Activated naive CD8-positive, alpha-beta T cell treated with anti-CD3 and anti-CD28 coated beads, Interleukin-2, amount 50 U/mL, for 24 hours (primary cell): ENCODE results near the gene MED29.
A peak's percentile ranks its signal among the peaks of the same experiment; 100 is the strongest.

Experiments
- ATAC-seq: fragments of 150-1000 bp; cut with Tn5 transposase; one replicate; pipeline ENCODE4 v1.10.0; 2021
- DNase-seq: peaks from one replicate; pipeline ENCODE4 v3.0.0; 2021
- H3K27ac Mint-ChIP-seq: one replicate; pipeline ENCODE4 v1.8.0; 2021; ENCODE audit warnings: mild to moderate bottlenecking, mixed read lengths
- H3K27me3 Mint-ChIP-seq: one replicate; pipeline ENCODE4 v1.8.0; 2021; ENCODE audit warnings: mixed read lengths
- H3K36me3 Mint-ChIP-seq: one replicate; pipeline ENCODE4 v1.8.0; 2021; ENCODE audit warnings: low read depth, mixed read lengths
- H3K4me1 Mint-ChIP-seq: one replicate; pipeline ENCODE4 v1.8.0; 2021; ENCODE audit warnings: mixed read lengths
- H3K4me3 Mint-ChIP-seq: one replicate; pipeline ENCODE4 v1.8.0; 2021; ENCODE audit warnings: mild to moderate bottlenecking, moderate library complexity, mixed read lengths
- H3K9me3 Mint-ChIP-seq: one replicate; pipeline ENCODE4 v1.8.0; 2021; ENCODE audit warnings: mixed read lengths

MED29 gene, protein sequence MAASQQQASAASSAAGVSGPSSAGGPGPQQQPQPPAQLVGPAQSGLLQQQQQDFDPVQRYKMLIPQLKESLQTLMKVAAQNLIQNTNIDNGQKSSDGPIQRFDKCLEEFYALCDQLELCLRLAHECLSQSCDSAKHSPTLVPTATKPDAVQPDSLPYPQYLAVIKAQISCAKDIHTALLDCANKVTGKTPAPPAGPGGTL

DNA sequence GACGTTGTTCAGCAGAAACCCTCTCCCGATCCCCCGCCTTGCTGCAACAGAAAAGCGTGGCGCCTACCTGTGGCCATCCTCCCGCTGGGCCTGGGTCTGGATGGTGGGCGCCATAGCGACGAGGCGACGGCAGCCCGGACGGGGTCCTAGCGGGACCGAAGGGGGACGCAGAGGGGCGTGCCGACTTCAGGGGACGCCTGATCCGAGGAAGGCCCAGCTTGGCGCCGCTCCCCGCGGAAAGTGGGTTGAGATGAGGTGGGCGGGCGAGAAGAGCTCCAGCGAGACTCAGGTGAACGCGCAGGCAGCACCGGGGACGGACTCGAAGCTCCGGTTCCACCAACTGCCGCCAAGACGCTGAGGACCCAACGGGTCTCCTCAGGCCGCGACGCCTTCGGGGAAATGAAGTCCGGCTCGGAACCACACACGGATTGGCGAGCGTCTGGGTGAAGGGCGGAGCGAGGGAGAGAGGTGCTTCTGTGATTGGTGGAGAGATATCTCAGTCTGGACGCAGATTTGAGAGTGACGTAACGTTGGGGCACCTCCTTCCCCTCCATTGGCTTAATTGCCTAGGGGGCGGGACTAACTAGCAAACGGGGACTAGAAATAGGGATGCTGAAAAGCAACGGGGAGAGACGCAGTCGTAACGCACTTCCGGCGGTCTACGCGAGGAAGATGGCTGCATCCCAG is at the start of gene MED29, which contains the start of gene PAF1:
MED29 (plus strand) TSS at position 628 of the 687 bp plus-strand sequence; CDS start at position 673, 45 bp downstream.
PAF1 (minus strand) TSS at position 356 of the 687 bp plus-strand sequence; CDS start at position 114, 242 bp downstream.
- Mint-ChIP-seq H3K36me3 (peaks cover 32% of the 10 kb centered on the region), H3K27ac (peak within 1 kb of the TSS; percentile 97), H3K4me3 (peak within 1 kb of the TSS; percentile 88), H3K9me3 (no peaks in the 10 kb centered on the region), H3K4me1 (peaks cover 44% of the 10 kb centered on the region), H3K27me3 (peaks cover 3% of the 10 kb centered on the region)
- peak; percentile 97 for ATAC-seq
- DNase-seq, result peak; percentile 93

GRCh38 chr19:39341719-39342604 is 49.2 kb upstream of the MED29 start, which contains the start of gene SAMD4B:
TSS of gene SAMD4B (plus strand) at chr19:39342421. CDS start at chr19:39356894, 14,473 bp downstream.
- ATAC-seq (peak; percentile 95), DNase-seq (peak; percentile 98)
- no peaks in the 10 kb centered on the region for H3K9me3 Mint-ChIP-seq
- peaks cover 67% of the 10 kb centered on the region for H3K4me1 Mint-ChIP-seq
- H3K27me3 Mint-ChIP-seq, result no peaks in the 10 kb centered on the region
- peak within 1 kb of the TSS; percentile 87 for H3K4me3 Mint-ChIP-seq
- H3K36me3 Mint-ChIP-seq, result peaks cover 3% of the 10 kb centered on the region
- peak within 1 kb of the TSS; percentile 82 for H3K27ac Mint-ChIP-seq

DNA sequence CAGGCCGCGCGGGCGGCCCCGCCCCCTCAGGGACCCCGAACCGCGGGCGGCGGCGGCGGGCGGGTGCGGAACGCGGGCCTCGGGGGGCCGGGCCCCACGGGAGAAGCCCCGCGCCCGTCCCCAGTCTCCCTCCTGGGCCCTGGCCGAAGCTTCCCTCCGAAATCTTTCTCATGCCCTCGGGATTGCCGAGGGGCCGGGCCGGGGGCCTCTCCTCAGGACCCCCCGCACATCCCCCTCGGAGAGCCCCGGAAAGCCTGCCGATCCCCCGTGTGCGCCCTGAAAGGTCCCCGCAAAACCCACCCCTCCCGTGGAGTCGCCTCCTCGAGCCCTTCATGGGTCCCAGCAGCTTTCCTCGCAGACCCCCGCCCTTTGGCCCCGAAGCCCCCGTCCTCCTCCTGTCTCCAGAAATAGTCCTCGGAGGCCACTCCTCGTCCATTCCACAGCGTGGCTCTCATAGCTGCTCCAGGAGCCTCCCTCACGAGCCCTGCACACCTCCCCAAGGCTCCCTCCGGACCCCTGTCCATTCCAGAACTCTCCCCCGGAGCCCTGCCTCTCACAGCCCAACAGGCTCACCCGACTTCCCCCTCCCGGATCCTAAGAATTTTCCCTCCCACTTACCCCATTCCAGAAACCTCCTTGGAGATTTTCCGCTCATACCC is 48.4 kb upstream of the MED29 start:
- no peaks in the 10 kb centered on the region for H3K9me3 Mint-ChIP-seq
- H3K36me3 Mint-ChIP-seq, result peaks cover 7% of the 10 kb centered on the region
- DNase-seq (no peak), ATAC-seq (no peak)
- H3K27ac Mint-ChIP-seq, result peak overlapping the region; percentile 75
- H3K27me3 Mint-ChIP-seq, result no peaks in the 10 kb centered on the region
- H3K4me1 Mint-ChIP-seq, result peaks cover 67% of the 10 kb centered on the region
- peak overlapping the region; percentile 82 for H3K4me3 Mint-ChIP-seq

GRCh38 chr19:39345956-39346355 is 45.2 kb upstream of the MED29 start:
- no peak overlapping the region for H3K4me3 Mint-ChIP-seq
- ATAC-seq, result no peak
- DNase-seq, result no peak
- no peak overlapping the region for H3K27ac Mint-ChIP-seq
- H3K9me3 Mint-ChIP-seq, result no peaks in the 10 kb centered on the region
- H3K36me3 Mint-ChIP-seq, result peaks cover 21% of the 10 kb centered on the region
- H3K4me1 Mint-ChIP-seq, result peaks cover 64% of the 10 kb centered on the region
- H3K27me3 Mint-ChIP-seq, result no peaks in the 10 kb centered on the region

DNA sequence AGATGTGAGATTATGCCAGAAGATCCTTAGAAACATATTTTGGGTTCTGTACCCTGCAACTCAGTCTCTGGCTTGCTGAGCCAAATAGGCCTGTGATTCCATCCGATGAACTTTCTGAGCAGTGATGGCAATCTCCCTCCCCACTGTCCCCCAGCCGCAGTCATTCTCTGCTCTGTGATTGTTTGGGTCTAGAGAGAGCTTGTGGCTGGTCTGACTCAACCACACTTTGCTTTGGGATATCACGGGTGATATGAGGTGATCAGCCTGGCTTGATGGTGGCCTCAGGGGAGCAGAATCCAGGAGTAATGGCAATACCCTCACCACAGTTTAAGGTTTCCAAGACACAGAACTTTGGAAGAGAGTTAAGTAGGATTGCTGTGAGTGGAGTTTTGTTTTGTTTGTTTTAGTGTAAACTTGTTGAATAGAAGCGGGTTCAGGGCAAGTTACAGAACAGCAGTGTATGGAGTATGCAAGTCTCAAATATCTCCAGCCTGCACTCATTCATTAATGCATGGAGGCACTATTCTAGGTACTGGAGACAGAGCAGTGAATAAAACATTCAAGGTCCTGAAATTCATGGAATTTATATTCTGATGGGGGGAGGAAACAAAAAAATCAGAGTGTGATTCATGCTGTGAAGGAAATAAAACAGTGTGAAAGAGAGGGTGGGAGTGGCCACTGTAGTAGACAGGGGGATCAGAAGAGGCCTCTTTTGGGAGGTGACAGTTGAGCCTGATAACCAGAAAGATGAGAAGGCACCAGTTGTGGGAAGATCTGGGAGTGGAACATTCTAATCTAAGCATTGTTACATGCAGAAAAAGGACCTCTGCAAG is 43.6 kb upstream of the MED29 start:
- ATAC-seq (peak; percentile 48), DNase-seq (no peak)
- H3K9me3 Mint-ChIP-seq, result no peaks in the 10 kb centered on the region
- H3K4me3 Mint-ChIP-seq, result no peak overlapping the region
- H3K36me3 Mint-ChIP-seq, result peaks cover 29% of the 10 kb centered on the region
- H3K27me3 Mint-ChIP-seq, result no peaks in the 10 kb centered on the region
- H3K4me1 Mint-ChIP-seq, result peaks cover 75% of the 10 kb centered on the region
- H3K27ac Mint-ChIP-seq, result peak overlapping the region; percentile 28

DNA sequence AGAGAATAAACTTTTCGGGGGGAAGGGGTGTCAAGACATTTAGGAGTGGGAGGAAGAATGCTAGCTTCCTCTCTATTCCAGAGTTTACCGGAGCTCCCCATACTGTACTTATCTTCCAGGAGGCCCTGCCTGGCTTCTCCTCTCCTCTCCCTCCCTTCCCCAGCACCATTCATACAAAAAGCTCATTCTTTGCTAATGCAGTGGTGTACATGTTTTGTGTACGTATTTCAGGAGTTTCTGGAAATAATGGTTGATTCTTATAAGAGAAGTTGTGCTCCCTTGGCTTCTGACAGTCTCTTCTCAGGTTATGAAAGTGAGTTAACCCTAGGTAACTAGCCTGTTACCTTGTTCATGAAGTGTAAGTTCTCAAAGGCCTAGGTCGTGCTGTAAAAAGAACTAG is 41.9 kb upstream of the MED29 start:
- ATAC-seq (no peak), DNase-seq (no peak)
- Mint-ChIP-seq H3K27me3 (no peaks in the 10 kb centered on the region), H3K4me1 (peaks cover 62% of the 10 kb centered on the region), H3K9me3 (no peaks in the 10 kb centered on the region), H3K36me3 (peaks cover 32% of the 10 kb centered on the region), H3K4me3 (no peak overlapping the region), H3K27ac (no peak overlapping the region)

DNA sequence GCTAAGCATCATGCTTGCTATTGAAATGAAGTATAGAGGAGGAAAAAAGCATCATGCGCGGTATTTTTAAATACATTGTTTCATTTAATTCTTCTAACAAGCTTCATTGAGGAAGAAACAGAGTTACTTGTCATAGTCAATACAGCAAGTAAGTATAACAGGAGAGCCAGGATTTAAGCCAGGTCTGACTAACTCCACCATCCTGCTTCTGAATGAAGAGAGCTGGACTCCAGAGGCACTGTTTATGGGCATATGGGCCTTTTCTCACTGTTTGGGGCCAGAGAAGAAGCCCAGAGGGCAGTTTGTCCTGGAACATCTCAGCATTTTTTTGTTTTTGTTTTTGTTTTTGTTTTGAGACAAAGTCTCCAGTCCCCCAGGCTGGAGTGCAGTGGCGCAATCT is 41.0 kb upstream of the MED29 start:
- Mint-ChIP-seq H3K27ac (no peak overlapping the region), H3K9me3 (no peaks in the 10 kb centered on the region), H3K4me1 (peaks cover 54% of the 10 kb centered on the region), H3K36me3 (peaks cover 33% of the 10 kb centered on the region), H3K4me3 (no peak overlapping the region), H3K27me3 (no peaks in the 10 kb centered on the region)
- ATAC-seq (no peak), DNase-seq (no peak)

GRCh38 chr19:39351537-39352064 is 39.6 kb upstream of the MED29 start:
- Mint-ChIP-seq H3K27me3 (no peaks in the 10 kb centered on the region), H3K4me1 (peaks cover 41% of the 10 kb centered on the region), H3K27ac (peak overlapping the region; percentile 60), H3K9me3 (no peaks in the 10 kb centered on the region), H3K4me3 (no peak overlapping the region), H3K36me3 (peaks cover 47% of the 10 kb centered on the region)
- ATAC-seq (peak; percentile 83), DNase-seq (peak; percentile 34)

- Mint-ChIP-seq H3K27ac (peak overlapping the region; percentile 60), H3K36me3 (peaks cover 52% of the 10 kb centered on the region)
- no peak for DNase-seq
These were observed 38.6 kb upstream of the MED29 start for GRCh38 chr19:39352381-39353255.

DNA sequence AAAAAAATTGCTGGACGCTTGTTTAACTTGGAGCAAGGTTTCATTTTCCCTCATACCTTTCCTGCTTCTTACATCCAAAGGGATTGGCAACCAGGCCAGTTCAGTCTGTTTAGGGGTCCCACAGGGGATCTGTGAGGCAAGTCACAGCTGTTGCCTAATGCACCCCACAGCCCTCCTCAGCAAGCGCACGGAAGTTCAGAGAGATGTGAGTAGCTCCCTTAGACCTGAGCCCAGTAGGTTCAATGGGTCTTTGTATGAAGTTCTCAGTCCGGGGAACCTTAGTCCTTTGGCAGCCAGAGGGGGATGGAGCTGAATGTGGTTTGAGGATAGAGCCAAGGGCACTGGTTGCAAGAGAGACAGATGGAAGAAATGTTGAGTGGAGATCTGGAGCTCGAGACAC is 35.9 kb upstream of the MED29 start:
- Mint-ChIP-seq H3K27ac (no peak overlapping the region), H3K36me3 (peaks cover 47% of the 10 kb centered on the region), H3K4me1 (peaks cover 15% of the 10 kb centered on the region), H3K9me3 (no peaks in the 10 kb centered on the region), H3K27me3 (no peaks in the 10 kb centered on the region), H3K4me3 (no peak overlapping the region)
- no peak for ATAC-seq
- no peak for DNase-seq

More at GRCh38 chr19:39352381-39353255, 38.6 kb upstream of the MED29 start:
- H3K27me3 Mint-ChIP-seq, result no peaks in the 10 kb centered on the region
- H3K9me3 Mint-ChIP-seq, result no peaks in the 10 kb centered on the region
- H3K4me1 Mint-ChIP-seq, result peaks cover 31% of the 10 kb centered on the region
- no peak for ATAC-seq
- H3K4me3 Mint-ChIP-seq, result no peak overlapping the region

- no peaks in the 10 kb centered on the region for H3K27me3 Mint-ChIP-seq
- peaks cover 48% of the 10 kb centered on the region for H3K36me3 Mint-ChIP-seq
- peaks cover 13% of the 10 kb centered on the region for H3K4me1 Mint-ChIP-seq
- DNase-seq, result no peak
- H3K27ac Mint-ChIP-seq, result no peak overlapping the region
- H3K4me3 Mint-ChIP-seq, result no peak overlapping the region
- no peaks in the 10 kb centered on the region for H3K9me3 Mint-ChIP-seq
- no peak for ATAC-seq
These were observed 35.1 kb upstream of the MED29 start for GRCh38 chr19:39356073-39356472.

GRCh38 chr19:39356647-39357046 is 34.5 kb upstream of the MED29 start:
- Mint-ChIP-seq H3K27ac (no peak overlapping the region), H3K36me3 (peaks cover 47% of the 10 kb centered on the region), H3K27me3 (no peaks in the 10 kb centered on the region), H3K4me3 (no peak overlapping the region), H3K9me3 (no peaks in the 10 kb centered on the region), H3K4me1 (peaks cover 7% of the 10 kb centered on the region)
- DNase-seq (no peak), ATAC-seq (no peak)
